ENCODE results near the gene RPAP3.

RPAP3 gene

GRCh38 chr12:47718531-47718930 is 12.7 kb upstream of the RPAP3 start:
- no peak for DNase-seq (ENCODE audit: low spot score)

GRCh38 chr12:47717443-47718193 is 11.8 kb upstream of the RPAP3 start:
- peak; percentile 75 for DNase-seq (ENCODE audit: low spot score)

GRCh38 chr12:47717046-47717442 is 11.2 kb upstream of the RPAP3 start:
- no peak for DNase-seq (ENCODE audit: low spot score)

GRCh38 chr12:47715877-47716548 is 10.2 kb upstream of the RPAP3 start:
- no peak for DNase-seq (ENCODE audit: low spot score)

- DNase-seq (ENCODE audit: low spot score), result peak; percentile 85
Observed at GRCh38 chr12:47715393-47715876, 9.6 kb upstream of the RPAP3 start.

GRCh38 chr12:47714826-47715386 is 9.1 kb upstream of the RPAP3 start:
- DNase-seq (ENCODE audit: low spot score), result no peak

- DNase-seq (ENCODE audit: low spot score), result no peak
Observed at GRCh38 chr12:47712171-47712570, 6.3 kb upstream of the RPAP3 start.

GRCh38 chr12:47711448-47711847 is 5.6 kb upstream of the RPAP3 start:
- DNase-seq (ENCODE audit: low spot score), result no peak

- DNase-seq (ENCODE audit: low spot score), result no peak
Observed at GRCh38 chr12:47710278-47710677, 4.4 kb upstream of the RPAP3 start.

- DNase-seq (ENCODE audit: low spot score), result no peak
Observed at GRCh38 chr12:47709671-47710070, 3.8 kb upstream of the RPAP3 start.

GRCh38 chr12:47709237-47709636 is 3.4 kb upstream of the RPAP3 start:
- no peak for DNase-seq (ENCODE audit: low spot score)

- DNase-seq (ENCODE audit: low spot score), result no peak
Observed at GRCh38 chr12:47707905-47708543, 2.2 kb upstream of the RPAP3 start.

GRCh38 chr12:47707355-47707754 is 1.5 kb upstream of the RPAP3 start:
- DNase-seq (ENCODE audit: low spot score), result no peak

GRCh38 chr12:47705229-47705565 is 633 bp downstream of the RPAP3 start:
- DNase-seq (ENCODE audit: low spot score), result no peak

- no peak for DNase-seq (ENCODE audit: low spot score)
Observed at GRCh38 chr12:47704719-47705118, 1.1 kb downstream of the RPAP3 start.

- DNase-seq (ENCODE audit: low spot score), result no peak
Observed at GRCh38 chr12:47700263-47700662, 5.6 kb downstream of the RPAP3 start.

GRCh38 chr12:47698631-47699030 is 7.2 kb downstream of the RPAP3 start:
- DNase-seq (ENCODE audit: low spot score), result no peak

- DNase-seq (ENCODE audit: low spot score), result no peak
Observed at GRCh38 chr12:47698055-47698454, 7.8 kb downstream of the RPAP3 start.

- no peak for DNase-seq (ENCODE audit: low spot score)
Observed at GRCh38 chr12:47689215-47689614, 16.6 kb downstream of the RPAP3 start.

GRCh38 chr12:47687636-47688035 is 18.2 kb downstream of the RPAP3 start:
- DNase-seq (ENCODE audit: low spot score), result no peak

- peak; percentile 26 for DNase-seq (ENCODE audit: low spot score)
Observed at GRCh38 chr12:47686645-47687240, 19.1 kb downstream of the RPAP3 start.

GRCh38 chr12:47679785-47680184 is 26.0 kb downstream of the RPAP3 start:
- no peak for DNase-seq (ENCODE audit: low spot score)

Data from SW480 (cell line).